Pancreas (tissue), 10 donors: ENCODE measurements around the gene SMIM24. TPM values are rescaled to one million over a fixed set of nuclear protein-coding genes. Genes with fewer than 3 reads are reported as not detected.

Experiments
- ATAC-seq, 4 donors: fragments of 200-7000 bp; cut with Tn5 transposase; one replicate each; pipeline versions ENCODE4 v1.8.0 to v1.9.1; 2020; ENCODE audit warnings: mild to moderate bottlenecking in 4 of 4, moderate library complexity in 4 of 4
- DNase-seq, 6 donors: peaks; one replicate each; pipeline ENCODE4 v3.0.0-alpha.2; 2020
- FAIRE-seq: peaks from 2 replicates; lab custom pipeline; 2012; peaks lifted over from hg19 to GRCh38; lab: Jason Lieb, UNC
- H3K27ac ChIP-seq, 4 donors: fragments of 200-600 bp; sonication (generic); 1 replicate in 3 of 4; 2 replicates in 1 of 4; pipeline versions ENCODE4 v1.5.0 to v1.8.0; 2020
- H3K27me3 ChIP-seq, 4 donors: fragments of 200-600 bp; one replicate each; pipeline ENCODE4 v1.8.0; 2021
- H3K36me3 ChIP-seq, 3 donors: fragments of 200-600 bp; sonication (generic) in 1 of 3; one replicate each; pipeline versions ENCODE4 v1.5.0 to v1.8.0; 2020 to 2021
- H3K4me1 ChIP-seq, 3 donors: fragments of 200-600 bp; one replicate each; pipeline ENCODE4 v1.8.0; 2021
- H3K4me3 ChIP-seq, 4 donors: fragments of 200-600 bp; sonication (generic) in 2 of 4; one replicate each; pipeline versions ENCODE4 v1.5.0 to v1.8.0; 2020 to 2021
- H3K9me3 ChIP-seq, 4 donors: fragments of 200-600 bp; one replicate each; pipeline ENCODE4 v1.8.0; 2021
- CTCF ChIP-seq, 4 donors: fragments of 200-600 bp; sonication (generic) in 3 of 4; IDR thresholded peaks; one replicate each; pipeline versions ENCODE4 v1.5.0 to v1.8.0; 2021; ENCODE audit warnings: antibody characterized with exemption in 4 of 4
- WGBS, 2 donors: extraction: QIAGEN DNeasy Blood & Tissue Kit; methylation state at CpG; one replicate each; pipeline ENCODE4 v1.1.7; 2013; 5-methylcytosine and 5-hydroxymethylcytosine counted together
- intact Hi-C, 3 donors: fragments of 100-400 bp; cut with DNase I; formaldehyde crosslinking; loops; one replicate each; pipeline versions ENCODE4 v1.11.1 to v1.14.2; 2022
- polyA plus RNA-seq, 2 donors: library from polyadenylated mRNA; stranded (reverse); fragments of 200-250 nt; gene quantifications; one replicate each; pipeline ENCODE4 v1.2.3, GENCODE V29; 2013
- total RNA-seq, 6 donors: library from RNA; stranded (reverse); fragmentation: NEBNext Ultra II Directional in 4 of 6; extraction: Animal tissue kit (Norgen Biotek cat#: 25700) in 4 of 6; gene quantifications; one replicate each; pipeline versions ENCODE4 v1.2.1 to v1.2.4, GENCODE V29; 2021 to 2023
- donor health status: healthy with polysubstance abuse.
- donor health status: DM: no; HTN: no; CAD: no; lungs with moderate emphysema.
- donor health status: DM: no; HTN: no; CAD: no.
- donor health status: control.
- donor health status: control.
- donor health status: Bipolar disorder and iron deficiency.
- donor health status: DM: yes; HTN: yes; CAD: no.
- donor health status: DM: no; HTN: no; CAD: no.
- donor health status: DM: no; HTN: no; CAD: no.
- donor health status: DM: yes; HTN: yes; CAD: no.

SMIM24 gene
- total and polyA plus RNA-seq, 8 donors, result 1.2 to 143 (median 4.4) TPM

GRCh38 chr19:3459089-3459881, 21.0 kb downstream of the SMIM24 start:
- intact Hi-C loops, result no loop called here
- FAIRE-seq, result no peak
- Histone ChIP-seq H3K4me1 (peaks cover 0 to 17% (median 4%) of the 10 kb centered on the region in 3 donors), H3K27me3 (no peaks in the 10 kb centered on the region), H3K9me3 (no peaks in the 10 kb centered on the region), H3K36me3 (peaks cover 3 to 43% (median 25%) of the 10 kb centered on the region in 3 donors), H3K27ac (peak overlapping the region in 3 of 4 donors; percentile 39 to 81 (median 76)), H3K4me3 (no peak overlapping the region)
- peak; percentile 80 to 91 (median 86) for ATAC-seq
- TF ChIP-seq CTCF (IDR thresholded peaks at IDR 0.05), result no peak
- DNase-seq, result peak; percentile 73 to 93 (median 84)
- 53 to 58% methylated on average over 25 to 26 of the region's 26 CpGs for WGBS, 2 donors

GRCh38 chr19:3458229-3459088, 21.9 kb downstream of the SMIM24 start:
- Histone ChIP-seq H3K27me3 (no peaks in the 10 kb centered on the region), H3K36me3 (peaks cover 3 to 45% (median 33%) of the 10 kb centered on the region in 3 donors), H3K4me1 (peaks cover 0 to 17% (median 4%) of the 10 kb centered on the region in 3 donors), H3K9me3 (no peaks in the 10 kb centered on the region), H3K4me3 (no peak overlapping the region), H3K27ac (peak overlapping the region in 2 of 4 donors; percentile 76 to 81)
- DNase-seq, result peak in 2 of 6 donors; percentile 48 to 51
- no peak for TF ChIP-seq CTCF (IDR thresholded peaks at IDR 0.05)
- 75 to 78% methylated on average over 16 to 19 of the region's 19 CpGs for WGBS, 2 donors
- intact Hi-C loops, result no loop called here
- peak in 2 of 4 donors; percentile 5 to 6 for ATAC-seq
- FAIRE-seq, result no peak

GRCh38 chr19:3457528-3458228, 22.6 kb downstream of the SMIM24 start:
- peak overlapping the region in 2 of 4 donors; percentile 22 to 81 for H3K27ac ChIP-seq
- peaks cover 3 to 45% (median 33%) of the 10 kb centered on the region in 3 donors for H3K36me3 ChIP-seq
- intact Hi-C loops, result no loop called here
- 81% methylated on average over 18 to 22 of the region's 22 CpGs for WGBS, 2 donors
- peak in 2 of 6 donors; percentile 16 to 40 for DNase-seq
- TF ChIP-seq CTCF (IDR thresholded peaks at IDR 0.05), result no peak
- H3K4me3 ChIP-seq, result no peak overlapping the region
- H3K4me1 ChIP-seq, result peaks cover 0 to 17% (median 4%) of the 10 kb centered on the region in 3 donors
- no peak for FAIRE-seq
- no peaks in the 10 kb centered on the region for H3K9me3 ChIP-seq
- no peaks in the 10 kb centered on the region for H3K27me3 ChIP-seq
- ATAC-seq, result no peak

- intact Hi-C loops, result no loop called here
- peak overlapping the region in 2 of 4 donors; percentile 22 to 81 for H3K27ac ChIP-seq
- TF ChIP-seq CTCF (IDR thresholded peaks at IDR 0.05), result no peak
- H3K27me3 ChIP-seq, result no peaks in the 10 kb centered on the region
- H3K4me3 ChIP-seq, result no peak overlapping the region
- WGBS, 2 donors, result 85 to 89% methylated on average over 13 to 18 of the region's 18 CpGs
- no peak for ATAC-seq
- H3K9me3 ChIP-seq, result no peaks in the 10 kb centered on the region
- DNase-seq, result peak in 2 of 6 donors; percentile 15 to 38
- peaks cover 0 to 17% (median 4%) of the 10 kb centered on the region in 3 donors for H3K4me1 ChIP-seq
- FAIRE-seq, result no peak
- peaks cover under 1 to 48% (median 36%) of the 10 kb centered on the region in 3 donors for H3K36me3 ChIP-seq
Observed at GRCh38 chr19:3456925-3457527, 23.3 kb downstream of the SMIM24 start.
